Measurements from ENCODE around the gene HRH4.

The HRH4 gene

GRCh38 chr18:24426398-24427294, 33.8 kb upstream of the HRH4 start, which contains the start of gene IMPACT:
IMPACT (plus strand) TSS chr18:24426670; CDS start chr18:24426757, 87 bp downstream.
- FAIRE-seq = no peak
- TF ChIP-seq, protein P1, sequence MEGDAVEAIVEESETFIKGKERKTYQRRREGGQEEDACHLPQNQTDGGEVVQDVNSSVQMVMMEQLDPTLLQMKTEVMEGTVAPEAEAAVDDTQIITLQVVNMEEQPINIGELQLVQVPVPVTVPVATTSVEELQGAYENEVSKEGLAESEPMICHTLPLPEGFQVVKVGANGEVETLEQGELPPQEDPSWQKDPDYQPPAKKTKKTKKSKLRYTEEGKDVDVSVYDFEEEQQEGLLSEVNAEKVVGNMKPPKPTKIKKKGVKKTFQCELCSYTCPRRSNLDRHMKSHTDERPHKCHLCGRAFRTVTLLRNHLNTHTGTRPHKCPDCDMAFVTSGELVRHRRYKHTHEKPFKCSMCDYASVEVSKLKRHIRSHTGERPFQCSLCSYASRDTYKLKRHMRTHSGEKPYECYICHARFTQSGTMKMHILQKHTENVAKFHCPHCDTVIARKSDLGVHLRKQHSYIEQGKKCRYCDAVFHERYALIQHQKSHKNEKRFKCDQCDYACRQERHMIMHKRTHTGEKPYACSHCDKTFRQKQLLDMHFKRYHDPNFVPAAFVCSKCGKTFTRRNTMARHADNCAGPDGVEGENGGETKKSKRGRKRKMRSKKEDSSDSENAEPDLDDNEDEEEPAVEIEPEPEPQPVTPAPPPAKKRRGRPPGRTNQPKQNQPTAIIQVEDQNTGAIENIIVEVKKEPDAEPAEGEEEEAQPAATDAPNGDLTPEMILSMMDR (IDR thresholded peaks at IDR 0.05; ENCODE audit: insufficient read depth, missing control alignments) = no peak
- DNase-seq (ENCODE audit: insufficient read length, low spot score) = peak; percentile 78

GRCh38 chr18:24427484-24427883, 33.0 kb upstream of the HRH4 start:
- no peak for DNase-seq (ENCODE audit: insufficient read length, low spot score)
- TF ChIP-seq, protein P1 (IDR thresholded peaks at IDR 0.05; ENCODE audit: insufficient read depth, missing control alignments) = no peak
- FAIRE-seq = no peak

DNA sequence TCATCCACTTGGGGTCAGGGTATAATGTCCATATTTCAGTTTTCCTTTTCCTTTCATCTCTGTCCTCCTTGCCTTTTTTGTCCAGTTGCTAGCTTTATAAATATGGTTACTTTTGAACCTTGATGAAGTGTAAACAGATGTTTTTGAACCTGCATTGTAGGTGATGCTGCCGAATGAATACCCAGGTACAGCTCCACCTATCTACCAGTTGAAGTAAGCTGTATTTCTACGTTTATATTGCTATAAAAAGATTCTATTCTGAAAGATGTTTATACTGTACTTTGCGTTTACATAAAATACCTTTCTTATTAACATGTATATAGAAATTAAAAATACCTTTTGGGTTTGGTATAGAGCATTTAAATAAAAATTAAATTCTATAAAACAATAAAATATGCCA, 31.7 kb upstream of the HRH4 start:
- DNase-seq (ENCODE audit: insufficient read length, low spot score) = no peak
- TF ChIP-seq, protein P1 (IDR thresholded peaks at IDR 0.05; ENCODE audit: insufficient read depth, missing control alignments) = no peak
- no peak for FAIRE-seq

DNA sequence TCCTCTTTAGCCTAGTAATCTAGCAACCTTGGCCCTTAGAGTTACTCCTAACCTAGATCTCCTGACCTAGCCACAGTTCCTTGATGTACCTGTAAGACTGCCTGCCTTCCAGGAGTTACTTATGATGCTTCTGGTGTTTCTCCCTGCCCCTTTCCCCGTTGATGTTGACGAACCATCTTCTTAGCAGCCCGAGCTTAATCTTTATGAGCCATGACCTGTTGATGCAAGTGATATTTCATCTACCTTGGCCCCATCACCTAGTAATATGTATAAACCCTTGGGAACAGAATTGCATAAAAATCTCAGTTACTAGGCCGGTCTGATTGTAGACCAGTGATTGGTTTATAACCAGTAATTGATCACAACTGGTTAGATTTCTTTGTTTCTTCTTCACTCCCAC, 31.2 kb upstream of the HRH4 start:
- DNase-seq (ENCODE audit: insufficient read length, low spot score) = no peak
- TF ChIP-seq, protein P1 (IDR thresholded peaks at IDR 0.05; ENCODE audit: insufficient read depth, missing control alignments) = no peak
- peak; percentile 38 for FAIRE-seq

GRCh38 chr18:24432618-24433017, 27.8 kb upstream of the HRH4 start:
- no peak for DNase-seq (ENCODE audit: insufficient read length, low spot score)
- TF ChIP-seq, protein P1 (IDR thresholded peaks at IDR 0.05; ENCODE audit: insufficient read depth, missing control alignments) = no peak
- FAIRE-seq = no peak

GRCh38 chr18:24436939-24437338, 23.5 kb upstream of the HRH4 start:
- FAIRE-seq (peak; percentile 67), DNase-seq (ENCODE audit: insufficient read length, low spot score) (no peak)
- TF ChIP-seq, protein P1 (IDR thresholded peaks at IDR 0.05; ENCODE audit: insufficient read depth, missing control alignments) = no peak

- DNase-seq (ENCODE audit: insufficient read length, low spot score) (no peak), FAIRE-seq (no peak)
- TF ChIP-seq, protein P1 (IDR thresholded peaks at IDR 0.05; ENCODE audit: insufficient read depth, missing control alignments) = no peak
Measured at GRCh38 chr18:24443870-24444269, 16.6 kb upstream of the HRH4 start.

Measured in D721Med (cell line).